NCI-H226 (cell line): ENCODE results near the gene HELQ.

Experiments
- DNase-seq: peaks from one replicate; pipeline ENCODE4 v3.0.0-alpha.2; 2015

HELQ gene

DNA sequence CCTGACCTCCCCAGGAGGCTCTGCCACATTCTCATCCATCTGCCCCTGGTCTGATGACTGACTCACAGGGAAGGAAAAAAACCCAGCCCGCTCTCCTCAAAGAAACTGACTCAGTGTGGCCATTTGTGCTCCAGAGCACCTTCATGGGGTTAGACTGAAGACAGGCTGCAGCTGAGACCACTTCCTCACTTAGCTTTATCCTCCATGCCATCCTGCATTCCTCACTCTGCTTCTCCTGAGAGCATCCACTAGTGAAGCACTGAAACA is 85.0 kb downstream of the HELQ start:
- no peak for DNase-seq

DNA sequence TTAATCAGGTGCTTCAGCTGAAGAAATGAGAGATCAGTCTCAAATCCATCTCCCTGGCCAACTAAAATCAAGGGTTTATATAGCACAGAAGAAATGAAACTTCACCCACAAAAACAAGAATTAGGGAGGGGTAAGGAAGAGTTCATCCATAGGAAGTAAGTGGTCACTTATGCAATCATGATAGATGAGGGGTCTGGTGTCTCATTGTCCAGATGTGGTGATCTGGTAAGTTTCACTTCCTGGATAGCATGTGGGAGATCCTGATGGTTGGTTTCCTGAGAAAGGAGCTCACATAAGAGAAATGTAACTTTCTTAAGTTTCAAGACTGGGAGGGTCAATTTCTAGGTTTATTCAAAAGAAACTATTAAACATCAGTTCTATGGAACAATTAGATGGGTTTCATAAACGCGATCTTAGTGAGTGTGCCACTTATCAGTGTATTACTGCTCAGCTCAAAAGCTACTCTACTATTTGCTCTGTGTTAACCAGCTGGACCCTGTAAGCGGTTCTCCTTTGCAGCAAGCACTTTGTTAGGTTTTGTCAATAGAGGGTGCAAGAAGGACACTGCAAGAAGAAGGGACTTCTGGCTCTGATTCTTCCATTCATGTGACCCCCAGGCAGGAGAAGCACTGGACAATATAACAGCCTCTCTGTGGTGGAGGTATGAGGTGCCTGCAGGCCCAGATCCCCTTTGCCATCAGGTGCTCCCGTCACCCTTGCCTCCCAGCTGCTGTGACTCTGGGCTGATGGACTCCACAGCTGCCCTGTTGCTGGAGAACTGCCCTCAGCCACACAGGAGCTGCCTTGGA is 85.6 kb downstream of the HELQ start:
- DNase-seq: no peak

DNA sequence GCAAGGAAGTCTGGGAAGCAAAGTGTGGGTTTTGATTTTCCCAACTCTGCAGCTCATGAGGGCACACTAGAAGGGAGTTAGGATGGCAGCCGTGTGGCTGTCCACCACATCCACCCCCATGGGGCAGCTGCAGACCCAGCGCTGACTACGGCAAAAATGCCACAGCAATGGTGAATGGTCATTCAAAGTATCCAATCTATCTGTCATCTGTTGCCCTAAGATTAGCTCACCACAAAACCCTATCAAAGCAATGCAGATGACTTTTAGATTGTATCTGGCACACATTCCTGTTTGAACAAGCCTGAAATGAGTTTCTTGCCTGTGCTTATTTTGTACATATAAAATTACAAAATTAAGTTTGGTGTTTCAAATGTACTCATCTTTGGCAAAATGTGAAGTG is 91.3 kb downstream of the HELQ start:
- no peak for DNase-seq

GRCh38 chr4:83362492-83363329 is 92.9 kb downstream of the HELQ start:
- DNase-seq: no peak

GRCh38 chr4:83361416-83362103 is 94.1 kb downstream of the HELQ start:
- no peak for DNase-seq

GRCh38 chr4:83360018-83360417 is 95.6 kb downstream of the HELQ start:
- no peak for DNase-seq

- peak; percentile 81 for DNase-seq
Observed at GRCh38 chr4:83358410-83358809, 97.2 kb downstream of the HELQ start.
